Activated T-cell treated with anti-CD3 and anti-CD28 coated beads for 4 hours (primary cell): ENCODE results near the gene DEFB129.

ENCODE experiments used
- DNase-seq: peaks from one replicate; pipeline ENCODE4 v3.0.0-alpha.2; 2020

DEFB129 gene

DNA sequence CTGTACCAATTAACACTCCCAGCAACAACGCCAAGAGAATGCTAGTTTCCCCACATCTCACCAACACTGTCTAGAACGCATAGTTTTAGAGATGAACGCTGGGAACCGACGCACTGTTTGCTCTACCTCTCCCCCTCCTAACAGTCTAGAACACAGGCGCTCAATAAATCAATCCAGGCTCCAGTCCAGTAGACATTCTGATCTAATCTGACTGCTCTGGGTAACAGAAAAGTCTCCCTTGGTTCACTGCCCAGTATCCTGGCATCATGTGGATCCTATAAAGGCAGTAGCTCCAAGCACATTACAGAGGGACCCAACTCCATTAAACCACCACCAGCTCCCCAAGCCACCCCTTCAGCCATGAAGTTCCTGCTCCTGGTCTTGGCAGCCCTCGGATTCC is 30.4 kb downstream of the DEFB129 start, which contains the start of gene DEFB132:
Gene DEFB132, plus strand, starts transcription at position 306 of the 400 bp plus-strand sequence. Its CDS starts 55 bp downstream, at position 361.
- no peak for DNase-seq

- DNase-seq = no peak
Measured at GRCh38 chr20:258269-258858, 31.3 kb downstream of the DEFB129 start.

GRCh38 chr20:258963-259362 is 31.9 kb downstream of the DEFB129 start:
- DNase-seq = no peak

GRCh38 chr20:259981-260380 is 32.9 kb downstream of the DEFB129 start:
- DNase-seq = no peak

GRCh38 chr20:263701-264100 is 36.6 kb downstream of the DEFB129 start:
- no peak for DNase-seq

DNA sequence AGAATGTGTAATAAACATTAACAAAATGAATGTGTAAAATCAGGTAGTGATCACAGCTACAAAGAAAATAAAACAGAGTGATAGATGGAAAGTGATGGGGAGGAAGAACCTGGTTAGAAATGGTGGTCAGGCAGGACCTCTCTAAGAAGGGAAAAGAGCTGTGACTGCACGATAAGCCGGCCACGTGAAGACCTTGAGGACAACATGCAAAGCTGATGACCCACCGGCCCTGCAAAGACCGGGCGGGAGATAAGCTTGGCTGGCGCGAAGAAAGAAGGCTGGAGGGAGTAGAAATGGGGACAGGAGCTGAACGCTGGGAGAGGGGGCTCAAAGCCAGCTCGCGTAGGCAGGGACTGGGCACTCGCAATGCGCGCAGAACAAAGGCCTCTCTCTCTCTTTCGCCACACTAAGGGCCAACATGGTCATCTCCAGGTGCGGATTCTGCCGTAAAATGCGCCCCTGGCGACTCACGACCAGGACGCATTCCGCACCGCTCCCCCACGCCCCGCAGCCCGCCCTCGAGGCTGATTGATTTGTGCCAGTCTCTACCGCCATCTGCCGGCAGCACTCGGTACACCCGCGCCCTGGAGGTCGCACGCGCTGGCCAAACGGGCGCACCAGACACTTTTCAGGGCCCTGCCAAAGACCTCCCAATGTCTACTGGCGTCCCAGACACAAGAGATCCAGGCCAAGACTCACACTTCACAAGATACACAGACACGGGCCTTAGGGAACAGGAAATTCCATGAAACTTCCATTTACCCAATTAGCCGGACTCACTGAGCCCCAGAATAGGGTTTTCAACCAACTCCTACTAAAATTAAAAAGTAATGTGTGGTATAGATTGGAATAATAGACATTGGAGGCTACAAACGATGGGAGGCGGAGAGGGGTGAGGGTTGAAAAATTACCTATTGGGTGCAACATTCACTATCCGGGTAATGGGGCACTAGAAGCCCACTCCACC is 39.8 kb downstream of the DEFB129 start:
- peak; percentile 87 for DNase-seq

DNA sequence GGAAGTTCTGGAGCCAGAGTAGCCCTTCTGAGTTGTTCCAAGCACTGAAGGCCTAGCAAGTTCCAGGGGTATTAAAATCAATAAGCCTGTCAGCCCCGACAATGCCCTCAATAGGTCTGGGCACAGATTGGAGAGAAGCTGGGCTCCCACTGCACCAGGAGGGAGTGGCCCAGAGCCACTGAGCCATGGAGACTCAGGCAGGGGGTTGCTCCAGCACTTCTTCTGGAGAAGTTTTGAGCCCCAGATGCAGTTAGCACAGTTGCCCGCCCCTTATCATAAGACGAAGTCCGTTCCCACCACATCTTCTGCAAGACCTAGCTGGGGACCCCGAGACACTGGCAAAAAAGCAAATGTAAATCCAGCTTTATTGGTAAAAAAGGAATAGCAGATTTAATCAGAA is 43.5 kb downstream of the DEFB129 start:
- no peak for DNase-seq

DNA sequence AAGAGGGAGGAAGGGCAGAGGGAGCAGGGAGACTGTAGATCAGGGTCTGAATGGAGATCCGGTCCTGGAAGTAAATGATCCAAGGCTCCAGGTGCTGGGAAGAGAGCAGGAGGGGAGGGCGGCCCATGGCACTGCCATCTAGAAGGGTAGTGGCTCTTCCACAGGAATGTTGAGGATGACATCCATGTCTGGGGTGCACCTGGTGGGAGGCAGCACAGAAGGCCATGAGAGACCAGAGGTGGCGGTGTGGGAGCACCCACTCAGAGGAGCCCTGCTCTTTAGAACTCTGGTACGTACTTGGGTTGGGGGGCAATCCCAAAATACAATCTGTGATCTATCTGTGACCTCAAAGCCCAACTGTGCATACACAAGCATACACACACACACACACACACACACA is 44.0 kb downstream of the DEFB129 start:
- DNase-seq = no peak

- no peak for DNase-seq
Measured at GRCh38 chr20:271528-271927, 44.5 kb downstream of the DEFB129 start.

DNA sequence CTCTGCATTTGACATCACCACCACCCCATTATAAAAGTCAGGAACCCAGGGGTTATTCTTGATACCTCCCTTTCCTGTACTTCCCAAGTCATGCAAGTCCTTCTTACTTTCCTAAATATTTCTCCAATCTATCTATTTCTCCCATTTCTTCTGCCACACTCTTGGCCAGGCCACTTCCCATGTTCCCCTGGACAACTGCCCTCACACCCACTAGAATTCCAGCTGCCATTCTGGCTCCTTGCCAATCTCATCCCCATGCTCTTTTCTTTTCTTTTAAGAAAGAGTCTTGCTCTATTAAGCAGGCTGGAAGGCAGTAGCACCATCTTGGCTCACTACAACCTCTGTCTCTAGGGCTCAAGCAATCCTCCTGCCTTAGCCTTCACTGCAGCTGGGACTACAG is 45.7 kb downstream of the DEFB129 start:
- no peak for DNase-seq

DNA sequence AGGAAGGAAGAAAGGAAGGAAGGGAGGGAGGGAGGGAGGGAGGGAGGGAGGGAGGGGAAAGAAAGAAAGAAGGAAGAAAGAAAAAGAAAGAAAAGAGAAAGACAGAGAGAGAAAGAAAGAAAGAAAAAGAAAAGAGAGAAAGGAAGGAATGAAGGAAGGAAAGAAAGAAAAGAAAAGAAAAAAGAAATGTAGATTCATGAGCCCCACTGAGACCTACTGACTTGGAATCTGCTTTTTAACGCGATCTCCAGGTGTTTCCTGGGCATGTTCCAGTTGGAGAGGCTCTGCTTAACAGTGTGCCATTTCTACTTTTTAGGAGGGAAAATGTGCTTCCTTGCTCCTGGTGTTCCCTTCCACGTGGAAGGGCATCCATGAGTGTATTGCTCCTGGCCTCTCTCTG is 46.8 kb downstream of the DEFB129 start:
- DNase-seq = no peak

DNA sequence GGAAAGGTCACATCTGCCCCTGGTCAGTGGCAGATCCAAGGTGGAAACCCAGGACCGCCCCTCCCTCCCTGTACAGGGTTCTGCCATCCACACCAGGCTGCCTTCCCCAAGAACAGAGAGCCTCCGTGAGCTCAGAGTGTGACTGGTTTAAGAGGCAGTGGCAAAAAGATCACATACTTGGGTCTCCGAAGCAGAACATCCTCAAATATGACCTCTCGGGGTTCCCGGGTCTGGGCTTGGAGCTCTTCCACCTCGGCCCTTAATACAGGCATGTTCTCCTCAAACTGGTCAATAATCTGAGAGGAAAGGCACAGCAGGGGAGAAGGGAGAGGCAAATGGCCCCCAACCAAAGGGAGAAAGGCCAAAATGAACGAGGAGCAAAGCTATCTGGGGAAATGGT is 48.7 kb downstream of the DEFB129 start:
- DNase-seq = no peak

DNA sequence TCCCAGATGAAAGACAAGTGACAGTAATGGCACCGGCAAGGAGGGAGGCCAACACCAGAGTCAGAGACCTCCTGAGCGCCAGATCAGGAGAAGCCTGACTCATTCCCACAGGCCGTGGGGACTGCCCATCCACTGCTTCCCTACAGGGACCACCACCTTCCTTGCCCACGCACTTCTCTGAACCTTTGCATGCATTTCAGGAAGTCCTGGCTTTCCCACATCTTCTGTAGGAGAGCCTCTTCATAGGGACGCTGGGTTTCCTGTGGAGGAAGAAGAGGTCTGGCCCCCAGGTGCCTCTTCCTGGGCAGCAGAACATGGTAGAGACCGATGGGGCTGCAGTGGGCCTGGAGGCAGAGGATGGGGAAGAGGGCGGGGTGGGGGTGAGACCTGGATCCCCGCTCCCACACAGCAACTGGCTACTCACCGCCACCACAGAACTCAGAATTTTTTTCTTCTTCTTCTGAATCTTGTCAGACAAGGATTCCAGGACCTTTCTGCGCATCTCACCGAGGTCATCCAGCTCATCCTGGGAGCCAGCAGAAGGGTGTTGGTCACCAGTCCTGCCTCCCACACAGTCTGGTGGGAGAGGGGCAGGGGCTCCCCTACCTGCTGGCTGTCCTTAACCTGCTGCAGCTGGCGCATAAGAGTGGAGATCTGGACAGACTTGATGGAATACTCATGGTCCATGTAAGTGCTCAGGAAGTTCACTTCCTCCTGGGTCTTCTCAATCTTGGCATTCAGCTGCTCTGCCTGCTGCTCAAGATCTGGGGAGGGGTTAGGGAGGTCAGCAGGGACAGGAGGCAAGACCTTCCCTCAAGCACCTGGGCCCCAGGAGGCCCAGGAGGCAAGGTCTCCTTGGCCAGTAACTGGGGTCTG is 49.8 kb downstream of the DEFB129 start:
- no peak for DNase-seq

DNA sequence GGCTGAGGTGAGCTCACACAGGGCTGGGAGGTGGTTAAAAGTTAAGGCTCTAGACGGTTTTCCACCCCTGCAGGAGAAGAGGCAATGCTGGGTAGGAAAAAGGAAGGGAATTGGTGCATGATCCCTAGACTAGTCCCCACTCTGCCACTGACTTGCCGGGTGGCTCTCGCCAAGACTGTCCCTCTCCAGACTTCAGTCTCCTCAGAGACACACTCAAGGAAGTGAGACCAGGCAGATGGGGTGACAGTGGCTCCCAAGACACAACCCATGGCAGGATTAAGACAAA is 50.4 kb downstream of the DEFB129 start:
- DNase-seq = no peak

DNA sequence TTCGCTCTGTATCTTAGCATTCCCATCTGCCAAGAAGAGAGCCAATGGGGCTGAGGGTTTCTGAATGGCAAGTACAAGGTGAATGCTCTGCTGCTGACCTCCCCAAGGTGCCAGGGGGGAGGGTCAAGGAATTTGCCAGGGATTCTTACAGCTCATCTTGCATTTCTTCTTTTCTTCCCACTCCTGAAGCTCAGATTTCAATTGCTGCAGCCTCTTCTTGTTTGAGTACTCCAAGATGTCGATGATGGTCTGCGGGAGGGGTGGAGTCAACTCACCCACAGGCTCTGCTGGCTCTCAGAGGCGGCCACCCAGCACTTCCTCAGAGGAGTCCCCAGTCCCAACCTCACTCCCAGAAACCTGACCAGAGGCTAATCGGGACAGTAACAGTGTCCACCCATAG is 51.1 kb downstream of the DEFB129 start:
- DNase-seq = no peak

DNA sequence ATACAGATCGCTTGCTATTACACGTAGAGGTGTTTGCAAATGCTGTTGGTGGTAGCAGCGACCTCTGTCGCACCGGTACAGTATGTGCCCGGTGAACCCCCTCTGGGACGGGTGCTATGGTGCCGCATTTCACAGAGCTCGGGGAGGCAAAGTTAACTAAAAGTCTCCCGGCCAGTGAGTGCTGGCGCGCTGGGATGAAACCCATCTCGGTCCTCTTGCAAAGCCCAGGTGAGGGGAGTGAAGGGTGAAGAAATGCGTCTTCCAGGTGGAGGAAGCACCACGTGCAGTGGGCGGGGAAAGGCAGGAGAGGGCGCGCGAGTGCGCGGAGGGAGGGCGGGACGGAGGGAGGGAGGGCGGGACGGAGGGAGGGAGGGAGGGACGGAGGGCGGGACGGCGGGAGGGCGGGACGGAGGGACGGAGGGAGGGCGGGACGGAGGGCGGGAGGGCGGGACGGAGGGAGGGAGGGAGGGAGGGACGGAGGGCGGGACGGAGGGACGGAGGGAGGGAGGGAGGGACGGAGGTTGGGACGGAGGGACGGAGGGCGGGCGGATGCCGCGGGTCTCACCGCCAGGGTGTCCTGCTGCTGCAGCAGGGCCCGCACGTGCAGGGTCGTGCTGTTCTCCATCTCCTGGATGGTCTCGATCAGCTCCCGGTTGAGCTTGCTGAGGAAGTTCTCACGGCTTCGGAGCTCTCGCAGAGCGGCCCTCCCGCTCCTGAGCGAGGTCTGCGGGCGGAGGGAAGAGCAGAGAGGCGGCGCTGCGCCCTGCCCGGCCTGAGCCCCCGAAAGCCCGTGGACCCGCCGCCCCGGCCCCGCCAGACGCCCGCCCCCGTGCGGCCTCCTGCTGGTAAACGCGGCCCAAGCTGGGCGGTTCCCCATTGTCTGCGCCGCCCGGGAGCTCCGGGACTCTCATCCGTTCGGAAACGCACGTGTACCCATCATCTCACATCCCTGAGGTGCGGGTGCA is 51.8 kb downstream of the DEFB129 start:
- no peak for DNase-seq
